ENCODE data around the gene ZNF74. TPM values are rescaled to one million over a fixed set of nuclear protein-coding genes. Genes with fewer than 3 reads are reported as not detected.

ZNF74 gene
- total RNA-seq, 1 experiment from 2014 or later: 34.3 TPM

GRCh38 chr22:20457506-20458240, 63.7 kb downstream of the ZNF74 start:
- no CpG with 5 or more reads among the region's 15 CpGs for WGBS (ENCODE audit: extremely low coverage, insufficient read length, low lambda C conversion rate)
- no peak overlapping the region for H4K8ac ChIP-seq (replicated peaks; ENCODE audit: insufficient read length, low read depth, low read length)
- H2BK20ac ChIP-seq (ENCODE audit: low read depth, low read length, poor library complexity, severe bottlenecking): no peak overlapping the region
- H3K79me2 ChIP-seq (ENCODE audit: insufficient read depth, low read length): no peaks in the 10 kb centered on the region
- H3K79me1 ChIP-seq (ENCODE audit: insufficient read depth, low read depth, low read length, poor library complexity, severe bottlenecking): no peaks in the 10 kb centered on the region
- no peaks in the 10 kb centered on the region for H3K9me3 ChIP-seq (ENCODE audit: control insufficient read depth, low read depth, low read length)
- no peaks in the 10 kb centered on the region for H3K23me2 ChIP-seq (ENCODE audit: insufficient read length, low read depth, low read length, poor library complexity, severe bottlenecking)
- no peak overlapping the region for H2BK15ac ChIP-seq (ENCODE audit: low read depth, low read length)
- H3K4me1 ChIP-seq (ENCODE audit: insufficient read depth, low read length): 0 out of 2 replicates have a peak, but pooled peaks cover 2% of the 10 kb centered on the region
- H2AFZ ChIP-seq (ENCODE audit: low read length): no peak overlapping the region
- no peak overlapping the region for H3K23ac ChIP-seq (ENCODE audit: insufficient read length, low read depth, low read length)
- H4K20me1 ChIP-seq (ENCODE audit: control insufficient read depth, insufficient read depth, insufficient read length): no peaks in the 10 kb centered on the region
- Mint-ChIP-seq H3K9me3 (no peaks in the 10 kb centered on the region), H3K27me3 (ENCODE audit: low read depth) (no peaks in the 10 kb centered on the region), H3K27ac (peak overlapping the region in 1 of 3 experiments; percentile 27; a peak in 1 of 7 replicates), H3K4me3 (no peak overlapping the region), H3K4me1 (peaks cover 15 to 21% of the 10 kb centered on the region in 2 experiments), H3K36me3 (ENCODE audit: insufficient read depth in 1 of 3, low read depth in 3 of 3) (peaks cover 2 to 15% (median 4%) of the 10 kb centered on the region in 3 experiments; a peak in 5 of 7 replicates)
- no peak overlapping the region for H3T11ph ChIP-seq (ENCODE audit: low read length)
- no peak for DNase-seq
- no peak overlapping the region for H3K18ac ChIP-seq (ENCODE audit: insufficient read length, low read depth, low read length)
- no peak overlapping the region for H2BK12ac ChIP-seq (ENCODE audit: insufficient read length, low read depth, low read length)
- H3K4me2 ChIP-seq (ENCODE audit: insufficient read depth, insufficient read length, low read length): no peak overlapping the region
- no peak overlapping the region for H4K91ac ChIP-seq (ENCODE audit: insufficient read length, low read depth, low read length)
- TF ChIP-seq, protein P1, sequence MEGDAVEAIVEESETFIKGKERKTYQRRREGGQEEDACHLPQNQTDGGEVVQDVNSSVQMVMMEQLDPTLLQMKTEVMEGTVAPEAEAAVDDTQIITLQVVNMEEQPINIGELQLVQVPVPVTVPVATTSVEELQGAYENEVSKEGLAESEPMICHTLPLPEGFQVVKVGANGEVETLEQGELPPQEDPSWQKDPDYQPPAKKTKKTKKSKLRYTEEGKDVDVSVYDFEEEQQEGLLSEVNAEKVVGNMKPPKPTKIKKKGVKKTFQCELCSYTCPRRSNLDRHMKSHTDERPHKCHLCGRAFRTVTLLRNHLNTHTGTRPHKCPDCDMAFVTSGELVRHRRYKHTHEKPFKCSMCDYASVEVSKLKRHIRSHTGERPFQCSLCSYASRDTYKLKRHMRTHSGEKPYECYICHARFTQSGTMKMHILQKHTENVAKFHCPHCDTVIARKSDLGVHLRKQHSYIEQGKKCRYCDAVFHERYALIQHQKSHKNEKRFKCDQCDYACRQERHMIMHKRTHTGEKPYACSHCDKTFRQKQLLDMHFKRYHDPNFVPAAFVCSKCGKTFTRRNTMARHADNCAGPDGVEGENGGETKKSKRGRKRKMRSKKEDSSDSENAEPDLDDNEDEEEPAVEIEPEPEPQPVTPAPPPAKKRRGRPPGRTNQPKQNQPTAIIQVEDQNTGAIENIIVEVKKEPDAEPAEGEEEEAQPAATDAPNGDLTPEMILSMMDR (conservative IDR thresholded peaks at IDR 0.05): no peak
- H3K4ac ChIP-seq (ENCODE audit: low read depth, low read length): no peak overlapping the region
- H3K27me3 ChIP-seq (ENCODE audit: insufficient read depth, low read length): no peaks in the 10 kb centered on the region
- no peak overlapping the region for H3K14ac ChIP-seq (ENCODE audit: insufficient read depth, low read length)
- no peak overlapping the region for H3K9ac ChIP-seq (ENCODE audit: extremely low read depth, insufficient read length, low read length)
- H2BK120ac ChIP-seq (ENCODE audit: low read depth, low read length, poor library complexity, severe bottlenecking): no peak overlapping the region
- H2AK5ac ChIP-seq (ENCODE audit: insufficient read length, low read length): no peak overlapping the region
- H3K56ac ChIP-seq (ENCODE audit: insufficient read length, low read depth, low read length): no peak overlapping the region
- no peak overlapping the region for H2BK5ac ChIP-seq (ENCODE audit: insufficient read length, low read length)
- H4K5ac ChIP-seq (ENCODE audit: insufficient read length, low read depth, low read length): no peak overlapping the region
- no peak overlapping the region for H3K27ac ChIP-seq (ENCODE audit: insufficient read length, low read depth, low read length)

Other genes with a start within 250 kb of the ZNF74 start
- gene CCDC188, start 243.1 kb upstream of the ZNF74 start, total RNA-seq (2021): not detected in 2 replicates
- 18.3 and 19.0 TPM in 2 replicates for gene RTN4R, start 125.8 kb upstream of the ZNF74 start, total RNA-seq (2021)
- 38.6 and 40.4 TPM in 2 replicates for gene DGCR6L, start 74.1 kb upstream of the ZNF74 start, total RNA-seq (2021)
- gene SCARF2, start 43.7 kb downstream of the ZNF74 start, total RNA-seq (2021): 10.8 and 12.7 TPM in 2 replicates
- gene KLHL22, start 101.6 kb downstream of the ZNF74 start, total RNA-seq (2021): 11.9 and 12.7 TPM in 2 replicates
- gene MED15, start 113.5 kb downstream of the ZNF74 start, total RNA-seq (2021): 46.0 and 47.4 TPM in 2 replicates

Measured in H9 (cell line).